MM.1S (cell line): Measurements from ENCODE around the gene GAS5.

Experiments used
- DNase-seq: peaks from one replicate; pipeline ENCODE4 v3.0.0-alpha.2; 2015
- H2AFZ ChIP-seq: fragments of 300-600 bp; sonication (generic); 2 replicates; pipeline ENCODE4 v1.6.0; 2016; ENCODE audit warnings: antibody characterized with exemption, low read length
- H3F3A ChIP-seq: fragments of 300-600 bp; sonication (generic); 2 replicates; pipeline ENCODE4 v1.6.1; 2016; ENCODE audit warnings: mild to moderate bottlenecking, antibody characterized with exemption, low read length, moderate library complexity, mixed read lengths; ENCODE audit not compliant: insufficient read depth
- H3K27ac ChIP-seq: fragments of 300-600 bp; sonication (generic); 2 replicates; pipeline ENCODE4 v1.5.1; 2016; ENCODE audit warnings: mild to moderate bottlenecking, low read length
- H3K27me3 ChIP-seq: fragments of 300-600 bp; sonication (generic); replicated peaks from 2 replicates; pipeline ENCODE4 v1.6.0; 2016; ENCODE audit warnings: low read length; ENCODE audit not compliant: insufficient read depth
- H3K36me3 ChIP-seq: fragments of 300-600 bp; sonication (generic); replicated peaks from 2 replicates; pipeline ENCODE4 v1.6.1; 2016; ENCODE audit warnings: mild to moderate bottlenecking, low read length, mixed read lengths; ENCODE audit not compliant: insufficient read depth
- H3K4me1 ChIP-seq: fragments of 300-600 bp; sonication (generic); 2 replicates; pipeline ENCODE4 v1.6.1; 2016; ENCODE audit warnings: low read length, mixed read lengths
- H3K4me2 ChIP-seq: fragments of 300-600 bp; sonication (generic); 2 replicates; pipeline ENCODE4 v1.6.0; 2016; ENCODE audit warnings: low read depth, low read length
- H3K4me3 ChIP-seq: fragments of 300-600 bp; sonication (generic); 2 replicates; pipeline ENCODE4 v1.5.1; 2016; ENCODE audit warnings: low read length, mixed read lengths
- H3K79me2 ChIP-seq: fragments of 300-600 bp; sonication (generic); 2 replicates; pipeline ENCODE4 v1.6.1; 2016; ENCODE audit warnings: mixed run types, low read length, mixed read lengths
- H3K9ac ChIP-seq: fragments of 300-600 bp; sonication (generic); 2 replicates; pipeline ENCODE4 v1.6.1; 2016; ENCODE audit warnings: low read length, mixed read lengths
- H3K9me2 ChIP-seq: fragments of 300-600 bp; sonication (generic); replicated peaks from 2 replicates; pipeline ENCODE4 v1.6.1; 2016; ENCODE audit warnings: mild to moderate bottlenecking, low read length, mixed read lengths; ENCODE audit not compliant: insufficient read depth
- H3K9me3 ChIP-seq: fragments of 300-600 bp; sonication (generic); replicated peaks from 2 replicates; pipeline ENCODE4 v1.6.1; 2016; ENCODE audit warnings: mild to moderate bottlenecking, low read length, mixed read lengths; ENCODE audit not compliant: insufficient read depth
- H4K20me1 ChIP-seq: fragments of 300-600 bp; sonication (generic); 2 replicates; pipeline ENCODE4 v1.6.1; 2016; ENCODE audit warnings: mild to moderate bottlenecking, low read length, moderate library complexity, mixed read lengths; ENCODE audit not compliant: insufficient read depth
- CTCF ChIP-seq: fragments of 300-600 bp; sonication (generic); IDR thresholded peaks from 2 replicates; pipeline ENCODE4 v1.5.1; 2016; ENCODE audit warnings: antibody characterized with exemption, low read length, mixed read lengths
- EZH2 ChIP-seq: fragments of 300-600 bp; sonication (generic); optimal IDR thresholded peaks from 2 replicates; pipeline ENCODE3; 2017; ENCODE audit warnings: low read depth, mild to moderate bottlenecking, antibody characterized with exemption, low read length, mixed read lengths
- EZH2phosphoT487 ChIP-seq: fragments of 300-600 bp; sonication (generic); IDR thresholded peaks from 2 replicates; pipeline ENCODE4 v1.6.1; 2018; ENCODE audit warnings: antibody characterized with exemption, low read length

GAS5 gene

GRCh38 chr1:173856903-173857302 is 10.9 kb downstream of the GAS5 start:
- Histone ChIP-seq H4K20me1 (no peaks in the 10 kb centered on the region; the same call in 1 of the 2 replicates), H3F3A (peaks cover 20% of the 10 kb centered on the region), H3K4me3 (no peak overlapping the region), H2AFZ (no peak overlapping the region), H3K79me2 (no peaks in the 10 kb centered on the region), H3K9ac (no peak overlapping the region), H3K36me3 (no peaks in the 10 kb centered on the region), H3K9me2 (no peaks in the 10 kb centered on the region), H3K27me3 (no peaks in the 10 kb centered on the region), H3K9me3 (no peaks in the 10 kb centered on the region), H3K4me1 (peaks cover 6% of the 10 kb centered on the region; the same call in 1 of the 2 replicates), H3K4me2 (no peak overlapping the region), H3K27ac (no peak overlapping the region)
- no peak for DNase-seq
- TF ChIP-seq EZH2, result no peak
- TF ChIP-seq CTCF, result no peak
- no peak for TF ChIP-seq EZH2phosphoT487

- Histone ChIP-seq H3K9ac (no peak overlapping the region), H3K4me3 (no peak overlapping the region), H3K36me3 (no peaks in the 10 kb centered on the region), H4K20me1 (no peaks in the 10 kb centered on the region; the same call in 1 of the 2 replicates), H3K9me3 (no peaks in the 10 kb centered on the region), H3F3A (peaks cover 12% of the 10 kb centered on the region; the same call in 1 of the 2 replicates), H3K4me1 (peaks cover 6% of the 10 kb centered on the region; the same call in 1 of the 2 replicates), H3K4me2 (no peak overlapping the region), H3K27ac (no peak overlapping the region), H3K9me2 (no peaks in the 10 kb centered on the region), H2AFZ (no peak overlapping the region), H3K79me2 (no peaks in the 10 kb centered on the region), H3K27me3 (no peaks in the 10 kb centered on the region)
- DNase-seq, result no peak
- TF ChIP-seq EZH2, result no peak
- TF ChIP-seq EZH2phosphoT487, result no peak
- no peak for TF ChIP-seq CTCF
These were observed 11.8 kb downstream of the GAS5 start for GRCh38 chr1:173856014-173856413.

GRCh38 chr1:173853074-173853473 is 14.7 kb downstream of the GAS5 start:
- H3K4me2 ChIP-seq, result no peak overlapping the region
- no peak overlapping the region for H2AFZ ChIP-seq
- H3K36me3 ChIP-seq, result no peaks in the 10 kb centered on the region

More at GRCh38 chr1:173853074-173853473, 14.7 kb downstream of the GAS5 start:
- TF ChIP-seq CTCF, result no peak
- no peak for TF ChIP-seq EZH2
- no peak for TF ChIP-seq EZH2phosphoT487
- Histone ChIP-seq H3K4me3 (no peak overlapping the region), H3K79me2 (no peaks in the 10 kb centered on the region), H3K27ac (no peak overlapping the region), H3F3A (no peaks in the 10 kb centered on the region; the same call in 1 of the 2 replicates), H3K27me3 (no peaks in the 10 kb centered on the region), H3K9ac (no peak overlapping the region), H4K20me1 (no peaks in the 10 kb centered on the region), H3K4me1 (peaks cover 6% of the 10 kb centered on the region; the same call in 1 of the 2 replicates), H3K9me2 (no peaks in the 10 kb centered on the region), H3K9me3 (no peaks in the 10 kb centered on the region)
- no peak for DNase-seq
